Upper lobe of left lung (tissue), 4 donors: ENCODE measurements around the gene NFKBIZ.

ENCODE experiments used
- CTCF ChIP-seq, 6 experiments: fragments of 450-650 bp in 4 of 6; fragments of 200-600 bp in 2 of 6; sonication (generic) in 2 of 6; IDR thresholded peaks; one replicate each; pipeline ENCODE4 v1.5.1; 2016 to 2019; ENCODE audit warnings: antibody characterized with exemption in 6 of 6
- EP300 ChIP-seq, 4 donors: sonication (generic); formaldehyde crosslinking; IDR thresholded peaks; one replicate each; pipeline ENCODE4 v1.5.1; 2017; ENCODE audit warnings: antibody characterized with exemption in 4 of 4, control low read depth in 2 of 4
- POLR2A ChIP-seq, 4 donors: fragments of 450-650 bp; IDR thresholded peaks; one replicate each; pipeline ENCODE4 v1.5.1; 2016 to 2017; ENCODE audit warnings: antibody characterized with exemption in 4 of 4, mild to moderate bottlenecking in 2 of 4
- POLR2AphosphoS5 ChIP-seq, 2 donors: sonication (generic); formaldehyde crosslinking; IDR thresholded peaks; one replicate each; pipeline ENCODE4 v1.5.1; 2017; ENCODE audit warnings: antibody characterized with exemption in 2 of 2

GRCh38 chr3:101836652-101837598 lies 12.4 kb upstream of the NFKBIZ start:
- TF ChIP-seq CTCF (IDR thresholded peaks at IDR 0.05) (no peak), POLR2A (IDR thresholded peaks at IDR 0.05) (no peak), EP300 (IDR thresholded peaks at IDR 0.05) (no peak), POLR2AphosphoS5 (IDR thresholded peaks at IDR 0.05) (no peak)
